HepG2 (cell line): Measurements from ENCODE around the gene SPATA25. TPM values are rescaled to one million over a fixed set of nuclear protein-coding genes. Genes with fewer than 3 reads are reported as not detected.
A peak's percentile ranks its signal among the peaks of the same experiment; 100 is the strongest.

ENCODE experiments used
- BCL6 ChIP-seq: IDR thresholded peaks from 2 replicates; pipeline ENCODE4 v1.6.1; 2016; ENCODE audit warnings: missing genetic modification reagents, missing compliant biosample characterization
- ETV5 ChIP-seq: IDR thresholded peaks from 2 replicates; pipeline ENCODE4 v1.6.1; 2018; ENCODE audit warnings: missing biosample characterization, missing genetic modification reagents, inconsistent platforms, borderline replicate concordance
- MEIS2 ChIP-seq: sonication (generic); formaldehyde crosslinking; IDR thresholded peaks from 2 replicates; pipeline ENCODE4 v1.9.0; 2021; ENCODE audit warnings: mild to moderate bottlenecking, missing genetic modification reagents
- NAIF1 ChIP-seq: sonication (generic); formaldehyde crosslinking; IDR thresholded peaks from 2 replicates; pipeline ENCODE4 v1.5.0; 2020; ENCODE audit warnings: mild to moderate bottlenecking, missing genetic modification reagents, borderline replicate concordance
- RELA ChIP-seq: sonication (generic); formaldehyde crosslinking; IDR thresholded peaks from 2 replicates; pipeline ENCODE4 v1.4.0; 2020; ENCODE audit warnings: missing genetic modification reagents
- SATB2 ChIP-seq: sonication (generic); formaldehyde crosslinking; IDR thresholded peaks from 2 replicates; pipeline ENCODE4 v1.5.0; 2020; ENCODE audit warnings: missing genetic modification reagents
- SIN3A ChIP-seq: IDR thresholded peaks from 2 replicates; pipeline ENCODE4 v1.6.1; 2011; ENCODE audit warnings: low read depth, mild to moderate bottlenecking, control low read depth, low read length, borderline replicate concordance
- SPEN ChIP-seq: sonication (generic); formaldehyde crosslinking; IDR thresholded peaks from 2 replicates; pipeline ENCODE4 v1.5.1; 2020; ENCODE audit warnings: low read depth, mild to moderate bottlenecking, missing genetic modification reagents
- YEATS2 ChIP-seq: sonication (generic); formaldehyde crosslinking; IDR thresholded peaks from 2 replicates; pipeline ENCODE4 v1.4.0; 2020; ENCODE audit warnings: missing genetic modification reagents, borderline replicate concordance
- ZFP37 ChIP-seq: sonication (generic); formaldehyde crosslinking; IDR thresholded peaks from 2 replicates; pipeline ENCODE4 v1.4.0; 2020; ENCODE audit warnings: missing genetic modification reagents, borderline replicate concordance
- ZFP62 ChIP-seq: sonication (generic); formaldehyde crosslinking; IDR thresholded peaks from 2 replicates; pipeline ENCODE4 v1.4.0; 2020; ENCODE audit warnings: missing genetic modification reagents
- ZNF773 ChIP-seq: sonication (generic); formaldehyde crosslinking; IDR thresholded peaks from 2 replicates; pipeline ENCODE4 v1.4.0; 2020; ENCODE audit warnings: missing genetic modification reagents, borderline replicate concordance
- polyA plus RNA-seq, 8 experiments: library from polyadenylated mRNA; depleted of rRNA in 3 of 8; stranded (reverse) in 7 of 8; unstranded in 1 of 8; fragments of >200 nt; fragmentation: Illumina TruSeq in 4 of 8; extraction: Trizol in 4 of 8; gene quantifications; 2 replicates each; pipeline versions ENCODE4 v1.2.1 to v1.2.3, GENCODE V29; 2011 to 2016; ENCODE audit warnings: low read depth in 4 of 8, missing spikeins in 1 of 8, mixed read lengths in 1 of 8; ENCODE audit not compliant: insufficient read depth in 1 of 8
- total RNA-seq, 5 experiments: library from RNA; depleted of rRNA; stranded (reverse); fragments of >200 nt; fragmentation: Illumina TruSeq; extraction: Trizol; gene quantifications; 2 replicates each; pipeline ENCODE4 v1.2.3, GENCODE V29; 2016; ENCODE audit warnings: low read depth in 1 of 5
- TF ChIP-seq, protein P1 (sequence below): sonication (generic); formaldehyde crosslinking; IDR thresholded peaks from 2 replicates; pipeline ENCODE4 v1.4.0; 2020; ENCODE audit warnings: missing genetic modification reagents
- TF ChIP-seq, protein P2 (sequence below): sonication (generic); formaldehyde crosslinking; conservative IDR thresholded peaks from 2 replicates; pipeline ENCODE4 v1.4.0; 2020; ENCODE audit warnings: missing genetic modification reagents
- TF ChIP-seq, protein P3 (sequence below): sonication (generic); formaldehyde crosslinking; IDR thresholded peaks from 2 replicates; pipeline ENCODE4 v1.5.1; 2020; ENCODE audit warnings: mild to moderate bottlenecking, moderate library complexity, missing genetic modification reagents
- TF ChIP-seq, protein P4 (sequence below): sonication (generic); formaldehyde crosslinking; IDR thresholded peaks from 2 replicates; pipeline ENCODE4 v1.8.0; 2022; ENCODE audit warnings: missing genetic modification reagents, mild to moderate bottlenecking, borderline replicate concordance
- TF ChIP-seq, protein P5 (sequence below): sonication (generic); formaldehyde crosslinking; IDR thresholded peaks from 2 replicates; pipeline ENCODE4 v1.8.1; 2023; ENCODE audit warnings: missing genetic modification reagents, inconsistent platforms, borderline replicate concordance
- TF ChIP-seq, protein P6 (sequence below): IDR thresholded peaks from 2 replicates; pipeline ENCODE4 v1.6.1; 2016; ENCODE audit warnings: low read depth
- TF ChIP-seq, protein P7 (sequence below): sonication (generic); formaldehyde crosslinking; IDR thresholded peaks from 2 replicates; pipeline ENCODE4 v1.8.0; 2023; ENCODE audit warnings: mild to moderate bottlenecking, missing genetic modification reagents

The SPATA25 gene
- total and polyA plus RNA-seq, 2 of the 13 experiments (the other 11 are each of a cell fraction or from before 2014, with no cell fraction given), result 4.8 to 7.6 TPM

DNA sequence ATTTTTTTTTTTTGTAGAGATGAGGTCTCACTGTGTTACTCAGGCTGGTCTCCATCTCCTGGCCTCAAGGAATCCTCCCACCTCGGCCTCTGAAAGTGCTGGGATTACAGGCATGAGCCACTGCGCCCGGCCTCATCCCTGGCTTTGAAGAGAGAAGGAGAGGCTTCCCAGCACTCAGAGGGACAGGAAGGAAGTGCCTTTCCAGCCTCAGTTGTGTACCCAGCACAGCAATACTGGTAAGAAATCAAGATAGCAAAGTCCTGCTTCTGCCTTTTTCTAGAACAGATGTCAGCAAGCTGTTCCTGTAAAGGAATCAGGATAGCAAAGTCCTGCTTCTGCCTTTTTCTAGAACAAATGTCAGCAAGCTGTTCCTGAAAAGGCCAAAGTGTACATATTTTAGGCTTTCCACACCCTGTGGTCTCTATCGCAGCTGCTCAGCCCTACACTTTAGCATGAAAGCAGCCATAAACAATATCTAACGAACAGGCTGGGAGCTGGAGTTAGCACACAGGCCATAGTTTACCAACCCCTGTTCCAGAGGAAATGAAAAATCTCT lies 30.8 kb upstream of the SPATA25 start (continued):
- TF ChIP-seq, protein P1, sequence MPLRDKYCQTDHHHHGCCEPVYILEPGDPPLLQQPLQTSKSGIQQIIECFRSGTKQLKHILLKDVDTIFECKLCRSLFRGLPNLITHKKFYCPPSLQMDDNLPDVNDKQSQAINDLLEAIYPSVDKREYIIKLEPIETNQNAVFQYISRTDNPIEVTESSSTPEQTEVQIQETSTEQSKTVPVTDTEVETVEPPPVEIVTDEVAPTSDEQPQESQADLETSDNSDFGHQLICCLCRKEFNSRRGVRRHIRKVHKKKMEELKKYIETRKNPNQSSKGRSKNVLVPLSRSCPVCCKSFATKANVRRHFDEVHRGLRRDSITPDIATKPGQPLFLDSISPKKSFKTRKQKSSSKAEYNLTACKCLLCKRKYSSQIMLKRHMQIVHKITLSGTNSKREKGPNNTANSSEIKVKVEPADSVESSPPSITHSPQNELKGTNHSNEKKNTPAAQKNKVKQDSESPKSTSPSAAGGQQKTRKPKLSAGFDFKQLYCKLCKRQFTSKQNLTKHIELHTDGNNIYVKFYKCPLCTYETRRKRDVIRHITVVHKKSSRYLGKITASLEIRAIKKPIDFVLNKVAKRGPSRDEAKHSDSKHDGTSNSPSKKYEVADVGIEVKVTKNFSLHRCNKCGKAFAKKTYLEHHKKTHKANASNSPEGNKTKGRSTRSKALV (CRISPR knock-in tag), result 0 out of 2 replicates have a peak, but pooled peaks have one; percentile 37
- TF ChIP-seq SPEN (CRISPR knock-in tag), result no peak
- TF ChIP-seq NAIF1 (CRISPR knock-in tag), result 0 out of 2 replicates have a peak, but pooled peaks have one; percentile 55
- no peak for TF ChIP-seq ZNF773 (CRISPR knock-in tag)
- peak; percentile 12; the same call in 1 of the 2 replicates for TF ChIP-seq YEATS2 (CRISPR knock-in tag)
- TF ChIP-seq, protein P2, sequence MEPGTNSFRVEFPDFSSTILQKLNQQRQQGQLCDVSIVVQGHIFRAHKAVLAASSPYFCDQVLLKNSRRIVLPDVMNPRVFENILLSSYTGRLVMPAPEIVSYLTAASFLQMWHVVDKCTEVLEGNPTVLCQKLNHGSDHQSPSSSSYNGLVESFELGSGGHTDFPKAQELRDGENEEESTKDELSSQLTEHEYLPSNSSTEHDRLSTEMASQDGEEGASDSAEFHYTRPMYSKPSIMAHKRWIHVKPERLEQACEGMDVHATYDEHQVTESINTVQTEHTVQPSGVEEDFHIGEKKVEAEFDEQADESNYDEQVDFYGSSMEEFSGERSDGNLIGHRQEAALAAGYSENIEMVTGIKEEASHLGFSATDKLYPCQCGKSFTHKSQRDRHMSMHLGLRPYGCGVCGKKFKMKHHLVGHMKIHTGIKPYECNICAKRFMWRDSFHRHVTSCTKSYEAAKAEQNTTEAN (CRISPR knock-in tag), result 0 out of 2 replicates have a peak, but pooled peaks have one; percentile 22
- TF ChIP-seq, protein P3, sequence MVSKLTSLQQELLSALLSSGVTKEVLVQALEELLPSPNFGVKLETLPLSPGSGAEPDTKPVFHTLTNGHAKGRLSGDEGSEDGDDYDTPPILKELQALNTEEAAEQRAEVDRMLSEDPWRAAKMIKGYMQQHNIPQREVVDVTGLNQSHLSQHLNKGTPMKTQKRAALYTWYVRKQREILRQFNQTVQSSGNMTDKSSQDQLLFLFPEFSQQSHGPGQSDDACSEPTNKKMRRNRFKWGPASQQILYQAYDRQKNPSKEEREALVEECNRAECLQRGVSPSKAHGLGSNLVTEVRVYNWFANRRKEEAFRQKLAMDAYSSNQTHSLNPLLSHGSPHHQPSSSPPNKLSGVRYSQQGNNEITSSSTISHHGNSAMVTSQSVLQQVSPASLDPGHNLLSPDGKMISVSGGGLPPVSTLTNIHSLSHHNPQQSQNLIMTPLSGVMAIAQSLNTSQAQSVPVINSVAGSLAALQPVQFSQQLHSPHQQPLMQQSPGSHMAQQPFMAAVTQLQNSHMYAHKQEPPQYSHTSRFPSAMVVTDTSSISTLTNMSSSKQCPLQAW (CRISPR knock-in tag), result 0 out of 2 replicates have a peak, but pooled peaks have one; percentile 46
- TF ChIP-seq, protein P4, sequence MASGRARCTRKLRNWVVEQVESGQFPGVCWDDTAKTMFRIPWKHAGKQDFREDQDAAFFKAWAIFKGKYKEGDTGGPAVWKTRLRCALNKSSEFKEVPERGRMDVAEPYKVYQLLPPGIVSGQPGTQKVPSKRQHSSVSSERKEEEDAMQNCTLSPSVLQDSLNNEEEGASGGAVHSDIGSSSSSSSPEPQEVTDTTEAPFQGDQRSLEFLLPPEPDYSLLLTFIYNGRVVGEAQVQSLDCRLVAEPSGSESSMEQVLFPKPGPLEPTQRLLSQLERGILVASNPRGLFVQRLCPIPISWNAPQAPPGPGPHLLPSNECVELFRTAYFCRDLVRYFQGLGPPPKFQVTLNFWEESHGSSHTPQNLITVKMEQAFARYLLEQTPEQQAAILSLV, result no peak
- TF ChIP-seq ETV5 (CRISPR knock-in tag), result peak; percentile 57; the same call in 1 of the 2 replicates
- no peak for TF ChIP-seq ZFP62 (CRISPR knock-in tag)
- TF ChIP-seq, protein P5, sequence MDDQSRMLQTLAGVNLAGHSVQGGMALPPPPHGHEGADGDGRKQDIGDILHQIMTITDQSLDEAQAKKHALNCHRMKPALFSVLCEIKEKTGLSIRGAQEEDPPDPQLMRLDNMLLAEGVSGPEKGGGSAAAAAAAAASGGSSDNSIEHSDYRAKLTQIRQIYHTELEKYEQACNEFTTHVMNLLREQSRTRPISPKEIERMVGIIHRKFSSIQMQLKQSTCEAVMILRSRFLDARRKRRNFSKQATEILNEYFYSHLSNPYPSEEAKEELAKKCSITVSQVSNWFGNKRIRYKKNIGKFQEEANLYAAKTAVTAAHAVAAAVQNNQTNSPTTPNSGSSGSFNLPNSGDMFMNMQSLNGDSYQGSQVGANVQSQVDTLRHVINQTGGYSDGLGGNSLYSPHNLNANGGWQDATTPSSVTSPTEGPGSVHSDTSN (CRISPR knock-in tag), result no peak
- no peak for TF ChIP-seq RELA (CRISPR knock-in tag)
- TF ChIP-seq, protein P6, sequence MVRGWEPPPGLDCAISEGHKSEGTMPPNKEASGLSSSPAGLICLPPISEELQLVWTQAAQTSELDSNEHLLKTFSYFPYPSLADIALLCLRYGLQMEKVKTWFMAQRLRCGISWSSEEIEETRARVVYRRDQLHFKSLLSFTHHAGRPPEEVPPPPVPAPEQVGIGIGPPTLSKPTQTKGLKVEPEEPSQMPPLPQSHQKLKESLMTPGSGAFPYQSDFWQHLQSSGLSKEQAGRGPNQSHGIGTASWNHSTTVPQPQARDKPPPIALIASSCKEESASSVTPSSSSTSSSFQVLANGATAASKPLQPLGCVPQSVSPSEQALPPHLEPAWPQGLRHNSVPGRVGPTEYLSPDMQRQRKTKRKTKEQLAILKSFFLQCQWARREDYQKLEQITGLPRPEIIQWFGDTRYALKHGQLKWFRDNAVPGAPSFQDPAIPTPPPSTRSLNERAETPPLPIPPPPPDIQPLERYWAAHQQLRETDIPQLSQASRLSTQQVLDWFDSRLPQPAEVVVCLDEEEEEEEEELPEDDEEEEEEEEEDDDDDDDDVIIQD (CRISPR knock-in tag), result 0 out of 2 replicates have a peak, but pooled peaks have one; percentile 34
- 0 out of 2 replicates have a peak, but pooled peaks have one; percentile 40 for TF ChIP-seq MEIS2 (CRISPR knock-in tag)
- 0 out of 2 replicates have a peak, but pooled peaks have one; percentile 7 for TF ChIP-seq SIN3A
- peak; percentile 66 for TF ChIP-seq BCL6 (CRISPR knock-in tag)
- TF ChIP-seq, protein P7, sequence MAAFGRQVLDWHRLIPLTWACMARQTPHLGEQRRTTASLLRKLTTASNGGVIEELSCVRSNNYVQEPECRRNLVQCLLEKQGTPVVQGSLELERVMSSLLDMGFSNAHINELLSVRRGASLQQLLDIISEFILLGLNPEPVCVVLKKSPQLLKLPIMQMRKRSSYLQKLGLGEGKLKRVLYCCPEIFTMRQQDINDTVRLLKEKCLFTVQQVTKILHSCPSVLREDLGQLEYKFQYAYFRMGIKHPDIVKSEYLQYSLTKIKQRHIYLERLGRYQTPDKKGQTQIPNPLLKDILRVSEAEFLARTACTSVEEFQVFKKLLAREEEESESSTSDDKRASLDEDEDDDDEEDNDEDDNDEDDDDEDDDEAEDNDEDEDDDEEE (CRISPR knock-in tag), result 0 out of 2 replicates have a peak, but pooled peaks have one; percentile 10
- TF ChIP-seq SATB2, result no peak
- TF ChIP-seq ZFP37 (CRISPR knock-in tag), result peak; percentile 85
